ENCODE results near the gene NUP205. TPM values are rescaled to one million over a fixed set of nuclear protein-coding genes. Genes with fewer than 3 reads are reported as not detected.

The NUP205 gene
- total RNA-seq, 1 experiment from 2014 or later, result 91.0 TPM

- no peaks in the 10 kb centered on the region for H3K36me3 ChIP-seq (ENCODE audit: control insufficient read depth in 1 of 2, insufficient read depth in 2 of 2, low read length in 2 of 2)
- H3K79me2 ChIP-seq (ENCODE audit: insufficient read depth, low read length), result no peaks in the 10 kb centered on the region
- no peak overlapping the region for H3K4me3 ChIP-seq (replicated peaks in 1 of 2; ENCODE audit: low read depth in 1 of 2, low read length in 2 of 2)
- no peak overlapping the region for H3K9ac ChIP-seq (ENCODE audit: low read length)
- ChIA-PET POLR2A (no interaction called here), CTCF (no interaction called here), RAD21 (ENCODE audit: low non-redundant PET in 1 of 2, low total read pairs in 2 of 2, uncharacterized antibody in 2 of 2, unreplicated experiment in 2 of 2) (no interaction called here)
- H3K9me2 ChIP-seq (ENCODE audit: insufficient read depth), result no peaks in the 10 kb centered on the region
- BruUV-seq (replicated peaks), result no TSS peak
- no peaks in the 10 kb centered on the region for H3K9me3 ChIP-seq (ENCODE audit: control insufficient read depth in 1 of 2, insufficient read depth in 1 of 2, low read depth in 1 of 2, low read length in 2 of 2)
- H3K4me2 ChIP-seq (ENCODE audit: low read length), result no peak overlapping the region
- H3K27me3 ChIP-seq (ENCODE audit: insufficient read depth, low read length), result no peaks in the 10 kb centered on the region
- intact Hi-C loops (cut with micrococcal nuclease), result no loop called here
- H3K4me1 ChIP-seq (ENCODE audit: control insufficient read depth in 1 of 2, insufficient read depth in 2 of 2, low read length in 2 of 2), result no peaks in the 10 kb centered on the region
- H4K20me1 ChIP-seq (ENCODE audit: insufficient read depth), result no peaks in the 10 kb centered on the region
- DNase-seq (ENCODE audit: low read depth, low spot score) (no peak), ATAC-seq (no peak)
- TF ChIP-seq SIN3A (IDR thresholded peaks at IDR 0.05; ENCODE audit: low read depth) (no peak), REST (IDR thresholded peaks at IDR 0.05; ENCODE audit: low read depth) (no peak), SRF (IDR thresholded peaks at IDR 0.05; ENCODE audit: low read depth) (no peak), EZH2 (IDR thresholded peaks at IDR 0.05) (no peak), ATF3 (IDR thresholded peaks at IDR 0.05) (no peak), RAD21 (IDR thresholded peaks at IDR 0.05; ENCODE audit: low read depth) (no peak), ZFX (IDR thresholded peaks at IDR 0.05) (no peak), CTCF (IDR thresholded peaks at IDR 0.05 in 2 of 3, conservative IDR thresholded peaks at IDR 0.05 in 1 of 3; ENCODE audit: borderline replicate concordance in 1 of 3, insufficient read depth in 1 of 3, low read depth in 2 of 3, low read length in 2 of 3) (no peak), POLR2AphosphoS5 (IDR thresholded peaks at IDR 0.05; ENCODE audit: low read depth, low read length) (no peak), TCF7L2 (IDR thresholded peaks at IDR 0.05; ENCODE audit: borderline replicate concordance, extremely low read depth, insufficient read depth, insufficient read length) (no peak), ELF1 (IDR thresholded peaks at IDR 0.05; ENCODE audit: borderline replicate concordance, low read depth) (no peak), EZH2phosphoT487 (IDR thresholded peaks at IDR 0.05; ENCODE audit: borderline replicate concordance) (no peak)
- no peak overlapping the region for H3K27ac ChIP-seq (ENCODE audit: low read depth, low read length)
- H2AFZ ChIP-seq (ENCODE audit: low read depth, low read length, poor library complexity, severe bottlenecking), result no peak overlapping the region
Observed at GRCh38 chr7:135550196-135550595, 7.5 kb upstream of the NUP205 start.
